ENCODE data around the gene SLC7A7.
"Not testable (repeated sequence)": the region's sequence is repeated elsewhere in the genome, so short reads cannot be mapped to it uniquely, and the experiment has no call there.

The SLC7A7 gene

GRCh38 chr14:22814941-22815713, at the start of gene SLC7A7:
Gene SLC7A7 (minus strand): TSS chr14:22815435. CDS start chr14:22813398, 2,037 bp downstream.
- no peak for DNase-seq

DNA sequence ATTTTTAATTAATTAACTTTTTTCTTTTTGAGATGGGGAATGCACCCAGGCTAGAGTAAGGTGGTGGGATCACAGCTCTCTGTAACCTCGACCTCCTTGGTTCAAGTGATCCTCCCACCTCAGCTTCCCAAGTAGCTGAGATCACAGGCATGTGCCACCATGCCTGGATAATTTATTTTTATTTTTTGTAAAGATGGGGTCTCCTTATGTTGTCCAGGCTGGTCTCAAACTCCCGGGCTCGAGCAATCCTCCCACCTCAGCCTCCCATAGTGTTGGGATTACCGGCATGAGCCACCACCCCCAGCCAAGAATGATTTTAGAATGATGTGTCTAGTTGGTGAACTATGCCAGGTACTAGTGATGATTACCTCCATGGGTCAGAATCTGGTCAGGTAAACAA, 49.7 kb upstream of the SLC7A7 start:
- no peak for DNase-seq

GRCh38 chr14:22861651-22862050, 46.4 kb upstream of the SLC7A7 start:
- DNase-seq, result no peak

DNA sequence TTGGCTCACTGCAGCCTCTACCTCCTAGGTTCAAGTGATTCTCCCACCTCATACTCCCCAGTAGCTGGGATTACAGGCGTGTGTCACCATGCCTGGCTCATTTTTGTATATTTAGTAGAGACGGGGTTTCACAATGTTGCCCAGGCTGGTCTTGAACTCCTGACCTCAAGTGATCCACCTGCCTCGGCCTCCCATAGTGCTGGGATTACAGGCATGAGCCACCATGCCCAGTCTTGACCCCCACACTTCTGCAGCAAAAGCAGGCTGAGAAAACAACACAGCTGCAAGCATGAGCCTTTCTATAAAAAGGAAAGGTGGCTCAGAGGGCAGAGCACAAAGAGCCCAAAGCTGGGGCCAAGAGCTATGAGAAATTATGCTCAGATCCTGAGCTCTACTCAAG, 45.1 kb upstream of the SLC7A7 start:
- DNase-seq, result not testable (repeated sequence)

- no peak for DNase-seq
Observed at GRCh38 chr14:22856428-22856827, 41.2 kb upstream of the SLC7A7 start.

DNA sequence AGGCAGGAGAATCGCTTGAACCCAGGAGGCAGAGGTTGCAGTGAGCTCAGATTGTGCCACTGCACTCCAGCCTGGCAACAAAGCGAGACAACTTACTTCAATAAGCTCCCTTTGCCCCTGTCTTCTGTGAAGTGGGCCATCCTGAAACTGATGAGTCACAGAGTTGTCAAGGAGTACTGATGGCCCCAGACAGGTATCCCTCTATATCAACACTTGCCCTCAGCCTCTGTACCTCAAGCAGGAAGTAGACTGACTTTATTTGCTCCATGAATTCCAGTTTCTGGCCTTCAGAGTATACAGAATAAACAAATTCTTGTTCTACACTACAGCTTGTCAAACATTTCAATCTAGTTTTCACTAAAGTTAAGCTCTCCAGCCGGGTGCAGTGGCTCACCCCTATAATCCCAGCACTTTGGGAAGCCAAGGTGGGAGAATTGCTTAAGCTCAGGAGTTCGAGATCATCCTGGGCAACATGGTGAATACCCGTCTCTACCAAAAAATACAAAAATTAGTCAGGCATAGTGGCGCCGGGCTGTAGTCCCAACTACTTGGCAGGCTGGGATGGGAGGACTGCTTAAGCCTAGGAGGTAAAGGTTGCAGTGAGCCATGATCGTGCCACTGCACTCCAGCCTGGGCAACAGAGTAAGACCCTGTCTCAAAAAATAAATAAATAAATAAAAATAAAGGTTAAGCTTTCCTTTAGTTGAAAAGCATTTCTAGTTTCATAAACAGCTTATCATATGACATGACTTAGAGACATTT, 39.9 kb upstream of the SLC7A7 start:
- no peak for DNase-seq

- DNase-seq, result not testable (repeated sequence)
Observed at GRCh38 chr14:22854296-22854695, 39.1 kb upstream of the SLC7A7 start.

DNA sequence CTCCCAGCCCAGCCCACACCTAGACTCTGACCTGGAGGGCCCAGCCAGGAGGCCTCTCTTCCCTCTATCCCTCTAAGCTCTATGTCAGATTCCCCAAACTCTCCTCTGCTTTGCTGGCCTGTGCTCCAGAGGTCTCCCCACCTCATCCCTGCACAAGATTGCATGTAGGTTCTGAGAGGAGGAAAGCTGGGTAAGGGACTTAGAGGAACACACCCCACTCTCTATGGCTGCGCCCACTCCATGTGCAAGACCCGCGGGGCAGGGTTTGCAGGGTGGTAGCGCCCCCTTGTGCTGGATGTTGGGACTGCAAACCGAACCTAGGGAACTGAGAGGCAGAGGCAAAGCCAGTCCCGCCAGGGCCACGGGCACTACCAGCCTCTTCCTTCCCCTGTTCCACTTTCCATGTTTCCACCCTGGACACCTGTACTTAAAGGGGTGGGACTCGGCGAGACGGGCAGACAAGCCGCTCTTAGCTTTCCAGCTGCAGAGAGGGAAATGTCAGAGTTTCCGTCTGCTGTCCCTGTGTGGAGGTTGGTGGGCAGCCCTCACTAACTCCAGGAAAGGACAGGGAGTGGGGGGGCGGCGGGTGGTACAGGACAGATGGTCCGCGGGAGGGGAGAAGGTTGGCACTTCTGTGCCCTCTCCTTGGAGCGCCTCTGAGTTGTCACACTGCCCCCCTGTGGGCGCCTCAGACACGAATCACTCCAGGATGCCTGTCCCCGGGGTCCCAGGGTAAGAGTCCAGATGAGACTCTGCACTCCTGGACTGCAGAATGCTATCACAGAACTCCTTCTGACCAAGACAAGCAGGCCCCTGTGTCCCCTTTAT, 37.9 kb upstream of the SLC7A7 start:
- no peak for DNase-seq

GRCh38 chr14:22852599-22852939, 37.3 kb upstream of the SLC7A7 start:
- no peak for DNase-seq

DNA sequence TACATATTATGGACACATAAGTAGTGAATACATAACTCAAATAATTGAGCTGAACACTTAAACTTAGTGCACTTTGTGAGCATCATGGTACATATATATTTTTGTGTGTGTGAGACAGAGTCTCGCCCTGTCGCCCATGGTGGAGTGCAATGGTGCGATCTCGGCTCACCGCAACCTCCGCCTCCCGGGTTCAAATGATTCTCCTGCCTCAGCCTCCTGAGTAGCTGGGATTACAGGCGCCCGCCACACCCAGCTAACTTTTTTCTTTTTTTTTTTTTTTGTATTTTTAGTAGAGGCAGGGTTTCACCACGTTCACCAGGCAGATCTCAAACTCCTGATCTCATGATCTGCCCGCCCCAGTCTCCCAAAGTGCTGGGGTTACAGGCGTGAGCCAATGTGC, 36.9 kb upstream of the SLC7A7 start:
- not testable (repeated sequence) for DNase-seq

- no peak for DNase-seq
Observed at GRCh38 chr14:22850944-22851764, 35.9 kb upstream of the SLC7A7 start.

- DNase-seq, result no peak
Observed at GRCh38 chr14:22849212-22849819, 34.1 kb upstream of the SLC7A7 start.

DNA sequence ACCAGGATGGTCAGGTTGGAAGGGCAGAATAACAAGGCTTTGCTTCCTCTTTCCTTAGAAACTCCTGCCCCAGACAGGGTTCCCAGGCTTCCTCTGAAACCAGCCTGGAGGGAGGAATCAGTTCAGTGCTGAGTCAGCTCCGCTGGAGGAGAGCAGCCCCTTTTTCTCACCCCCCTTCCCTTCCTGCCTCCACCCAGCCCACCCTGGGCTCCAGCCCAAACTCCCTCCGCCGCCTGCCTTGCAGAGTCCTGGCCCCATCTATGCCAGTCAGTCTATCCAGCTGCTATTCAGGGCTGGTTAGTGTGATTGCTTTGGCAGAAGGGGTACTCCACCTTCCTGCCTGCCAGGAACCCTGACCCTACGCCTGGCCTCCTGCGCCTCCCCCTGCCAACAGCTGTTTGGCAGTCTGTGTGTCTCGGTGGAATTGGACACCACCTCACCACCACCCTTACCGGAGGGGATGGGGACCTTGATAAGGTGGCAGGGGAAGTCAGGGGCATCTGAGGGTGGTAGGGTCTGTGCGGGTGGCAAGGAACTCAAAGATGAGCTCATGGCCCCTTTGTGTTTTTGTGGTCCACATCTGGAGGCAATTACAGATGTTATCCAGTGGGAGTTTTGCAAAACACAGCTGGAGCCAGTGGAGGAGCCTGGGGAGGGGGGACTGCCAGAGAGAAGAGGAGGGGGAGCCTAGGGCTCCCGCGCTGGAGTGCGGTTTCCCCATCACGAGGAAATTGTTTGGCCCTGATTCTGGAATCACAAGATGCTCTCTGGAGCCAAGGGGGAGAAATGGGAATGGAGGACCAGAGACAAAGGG, 33.3 kb upstream of the SLC7A7 start:
- no peak for DNase-seq

- no peak for DNase-seq
Observed at GRCh38 chr14:22847661-22848341, 32.6 kb upstream of the SLC7A7 start.

DNA sequence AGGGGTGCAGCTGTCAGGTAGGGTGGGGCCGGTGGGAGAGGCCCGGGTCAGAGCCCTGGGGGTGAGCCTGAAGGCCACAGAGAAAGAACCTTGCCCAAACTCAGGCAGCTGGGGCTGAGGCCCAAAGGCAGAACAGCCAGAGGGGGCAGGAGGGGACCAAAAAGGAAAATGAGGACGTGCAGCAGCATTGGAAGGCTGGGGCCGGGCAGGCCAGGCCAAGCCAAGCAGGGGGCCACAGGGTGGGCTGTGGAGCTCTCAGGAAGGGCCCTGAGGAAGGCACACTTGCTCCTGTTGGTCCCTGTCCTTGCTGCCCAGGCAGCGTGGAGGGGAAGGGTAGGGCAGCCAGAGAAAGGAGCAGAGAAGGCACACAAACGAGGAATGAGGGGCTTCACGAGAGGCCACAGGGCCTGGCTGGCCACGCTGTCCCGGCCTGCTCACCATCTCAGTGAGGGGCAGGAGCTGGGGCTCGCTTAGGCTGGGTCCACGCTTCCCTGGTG, 31.6 kb upstream of the SLC7A7 start:
- no peak for DNase-seq

DNA sequence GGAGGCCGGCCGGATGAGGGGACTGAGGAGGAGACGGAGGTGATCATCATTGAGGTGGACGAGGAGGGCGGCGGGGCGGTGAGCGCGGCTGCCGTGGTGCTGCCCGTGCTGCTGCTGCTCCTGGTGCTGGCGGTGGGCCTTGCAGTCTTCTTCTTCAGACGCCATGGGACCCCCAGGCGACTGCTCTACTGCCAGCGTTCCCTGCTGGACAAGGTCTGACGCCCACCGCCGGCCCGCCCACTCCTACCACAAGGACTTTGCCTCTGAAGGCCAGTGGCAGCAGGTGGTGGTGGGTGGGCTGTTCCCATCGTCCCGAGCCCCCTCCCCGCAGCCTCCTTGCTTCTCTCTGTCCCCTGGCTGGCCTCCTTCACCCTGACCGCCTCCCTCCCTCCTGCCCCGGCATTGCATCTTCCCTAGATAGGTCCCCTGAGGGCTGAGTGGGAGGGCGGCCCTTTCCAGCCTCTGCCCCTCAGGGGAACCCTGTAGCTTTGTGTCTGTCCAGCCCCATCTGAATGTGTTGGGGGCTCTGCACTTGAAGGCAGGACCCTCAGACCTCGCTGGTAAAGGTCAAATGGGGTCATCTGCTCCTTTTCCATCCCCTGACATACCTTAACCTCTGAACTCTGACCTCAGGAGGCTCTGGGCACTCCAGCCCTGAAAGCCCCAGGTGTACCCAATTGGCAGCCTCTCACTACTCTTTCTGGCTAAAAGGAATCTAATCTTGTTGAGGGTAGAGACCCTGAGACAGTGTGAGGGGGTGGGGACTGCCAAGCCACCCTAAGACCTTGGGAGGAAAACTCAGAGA, 30.8 kb upstream of the SLC7A7 start:
- DNase-seq, result no peak

DNA sequence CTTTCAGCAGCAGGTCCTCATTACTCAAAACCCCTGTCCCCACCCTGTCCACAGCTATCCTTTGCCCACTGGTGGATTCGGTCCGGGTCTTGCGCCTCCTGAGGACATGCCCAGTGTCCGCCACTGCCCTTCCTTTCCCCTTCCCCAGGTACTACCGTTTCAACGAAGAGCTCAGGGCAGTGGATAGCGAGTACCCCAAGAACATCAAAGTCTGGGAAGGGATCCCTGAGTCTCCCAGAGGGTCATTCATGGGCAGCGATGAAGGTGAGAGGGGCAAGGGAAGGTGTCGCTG, 29.8 kb upstream of the SLC7A7 start:
- no peak for DNase-seq

GRCh38 chr14:22844221-22845102, 29.2 kb upstream of the SLC7A7 start:
- no peak for DNase-seq

Measured in NCI-H1436 treated with DMSO at 0.1 percent for 48 hours (cell line).